Peyer's patch (tissue), 4 donors: ENCODE data around the gene IFNA13. TPM values are rescaled to one million over a fixed set of nuclear protein-coding genes. Genes with fewer than 3 reads are reported as not detected.
A peak's percentile ranks its signal among the peaks of the same experiment; 100 is the strongest.

ENCODE experiments used
- DNase-seq, 3 donors: peaks; one replicate each; pipeline ENCODE4 v3.0.0-alpha.2; 2017 to 2019
- H3K27ac ChIP-seq, 4 donors: fragments of 200-600 bp; sonication (generic); one replicate each; pipeline ENCODE4 v1.5.1; 2016 to 2019
- H3K27me3 ChIP-seq, 2 donors: fragments of 200-600 bp; sonication (generic); one replicate each; pipeline ENCODE4 v1.5.1; 2019
- H3K36me3 ChIP-seq, 3 donors: fragments of 200-600 bp; sonication (generic); one replicate each; pipeline ENCODE4 v1.5.1; 2016 to 2019
- H3K4me1 ChIP-seq, 4 donors: fragments of 200-600 bp; sonication (generic); one replicate each; pipeline ENCODE4 v1.5.1; 2016 to 2019
- H3K4me3 ChIP-seq, 4 donors: fragments of 200-600 bp; sonication (generic); 1 replicate in 3 of 4; 2 replicates in 1 of 4; pipeline ENCODE4 v1.5.1; 2016 to 2019; ENCODE audit warnings: mild to moderate bottlenecking in 1 of 4
- H3K9me3 ChIP-seq, 4 donors: fragments of 200-600 bp; sonication (generic); one replicate each; pipeline ENCODE4 v1.5.1; 2016 to 2019; ENCODE audit warnings: mild to moderate bottlenecking in 1 of 4
- POLR2A ChIP-seq, 2 donors: fragments of 450-650 bp; IDR thresholded peaks; one replicate each; pipeline ENCODE4 v1.5.1; 2017; ENCODE audit warnings: antibody characterized with exemption in 2 of 2, mild to moderate bottlenecking in 2 of 2, moderate library complexity in 2 of 2
- total RNA-seq, 4 donors: library from RNA; depleted of rRNA; stranded (reverse); fragments of >200 nt; gene quantifications; one replicate each; pipeline ENCODE4 v1.1.0, GENCODE V29; 2016
- TF ChIP-seq, protein P1 (sequence below), 6 experiments: fragments of 450-650 bp in 4 of 6; fragments of 200-600 bp in 2 of 6; sonication (generic) in 1 of 6; IDR thresholded peaks; one replicate each; pipeline ENCODE4 v1.5.1; 2017 to 2019; ENCODE audit warnings: antibody characterized with exemption in 6 of 6, mild to moderate bottlenecking in 3 of 6, moderate library complexity in 1 of 6

Gene IFNA13
- total RNA-seq, 4 donors from 2014 or later = not detected

DNA sequence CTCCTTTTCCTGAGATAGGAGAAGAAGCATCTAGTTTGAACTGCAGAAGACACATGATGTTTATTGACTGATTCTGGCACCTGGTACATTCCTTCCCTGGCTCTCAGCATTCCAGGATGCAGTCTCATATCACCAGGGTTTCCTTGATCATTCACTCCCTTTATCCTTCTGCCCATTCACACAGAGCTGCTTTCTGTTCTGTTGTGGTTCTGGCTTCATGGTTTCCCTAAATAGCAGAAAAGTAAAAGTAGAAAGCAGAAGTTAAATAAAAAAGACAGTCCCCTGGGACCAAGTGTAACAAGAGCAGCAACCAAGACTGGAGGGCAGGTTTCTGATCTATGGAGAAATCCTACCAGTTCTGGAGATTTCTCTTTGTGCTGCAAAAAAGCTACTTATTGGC is 44.2 kb upstream of the IFNA13 start:
- no peaks in the 10 kb centered on the region for H3K4me1 ChIP-seq
- H3K36me3 ChIP-seq = no peaks in the 10 kb centered on the region
- no peaks in the 10 kb centered on the region for H3K27me3 ChIP-seq
- H3K9me3 ChIP-seq = no peaks in the 10 kb centered on the region
- no peak overlapping the region for H3K4me3 ChIP-seq
- no peak for DNase-seq
- TF ChIP-seq POLR2A (IDR thresholded peaks at IDR 0.05) = no peak
- TF ChIP-seq, protein P1, sequence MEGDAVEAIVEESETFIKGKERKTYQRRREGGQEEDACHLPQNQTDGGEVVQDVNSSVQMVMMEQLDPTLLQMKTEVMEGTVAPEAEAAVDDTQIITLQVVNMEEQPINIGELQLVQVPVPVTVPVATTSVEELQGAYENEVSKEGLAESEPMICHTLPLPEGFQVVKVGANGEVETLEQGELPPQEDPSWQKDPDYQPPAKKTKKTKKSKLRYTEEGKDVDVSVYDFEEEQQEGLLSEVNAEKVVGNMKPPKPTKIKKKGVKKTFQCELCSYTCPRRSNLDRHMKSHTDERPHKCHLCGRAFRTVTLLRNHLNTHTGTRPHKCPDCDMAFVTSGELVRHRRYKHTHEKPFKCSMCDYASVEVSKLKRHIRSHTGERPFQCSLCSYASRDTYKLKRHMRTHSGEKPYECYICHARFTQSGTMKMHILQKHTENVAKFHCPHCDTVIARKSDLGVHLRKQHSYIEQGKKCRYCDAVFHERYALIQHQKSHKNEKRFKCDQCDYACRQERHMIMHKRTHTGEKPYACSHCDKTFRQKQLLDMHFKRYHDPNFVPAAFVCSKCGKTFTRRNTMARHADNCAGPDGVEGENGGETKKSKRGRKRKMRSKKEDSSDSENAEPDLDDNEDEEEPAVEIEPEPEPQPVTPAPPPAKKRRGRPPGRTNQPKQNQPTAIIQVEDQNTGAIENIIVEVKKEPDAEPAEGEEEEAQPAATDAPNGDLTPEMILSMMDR (IDR thresholded peaks at IDR 0.05) = no peak
- no peak overlapping the region for H3K27ac ChIP-seq

DNA sequence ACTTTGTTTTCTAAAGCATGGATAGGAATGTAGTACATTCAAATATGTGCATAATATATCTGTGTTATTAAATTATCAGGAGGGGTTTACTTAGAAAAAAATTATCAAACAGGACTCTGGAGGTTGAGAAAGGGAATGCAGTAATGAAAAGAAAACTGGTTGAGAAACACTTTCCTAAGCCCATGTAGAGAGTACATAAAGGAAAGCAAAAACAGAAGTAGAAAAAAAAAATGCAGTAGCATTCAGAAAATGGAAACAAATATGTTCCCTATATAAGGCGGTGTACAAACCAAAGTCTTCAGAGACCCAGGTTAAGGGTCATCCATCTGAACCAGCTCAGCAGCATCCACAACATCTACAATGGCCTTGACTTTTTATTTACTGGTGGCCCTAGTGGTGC is 41.0 kb upstream of the IFNA13 start, which contains the start of gene IFNA8:
Gene IFNA8, plus strand, starts transcription at position 301 of the 400 bp plus-strand sequence. Its CDS starts 60 bp downstream, at position 361.
- Histone ChIP-seq H3K4me1 (no peaks in the 10 kb centered on the region), H3K9me3 (no peaks in the 10 kb centered on the region), H3K36me3 (no peaks in the 10 kb centered on the region), H3K4me3 (no peak within 1 kb of the TSS), H3K27me3 (no peaks in the 10 kb centered on the region), H3K27ac (no peak within 1 kb of the TSS)
- TF ChIP-seq, protein P1 (IDR thresholded peaks at IDR 0.05) = no peak
- no peak for TF ChIP-seq POLR2A (IDR thresholded peaks at IDR 0.05)
- no peak for DNase-seq

DNA sequence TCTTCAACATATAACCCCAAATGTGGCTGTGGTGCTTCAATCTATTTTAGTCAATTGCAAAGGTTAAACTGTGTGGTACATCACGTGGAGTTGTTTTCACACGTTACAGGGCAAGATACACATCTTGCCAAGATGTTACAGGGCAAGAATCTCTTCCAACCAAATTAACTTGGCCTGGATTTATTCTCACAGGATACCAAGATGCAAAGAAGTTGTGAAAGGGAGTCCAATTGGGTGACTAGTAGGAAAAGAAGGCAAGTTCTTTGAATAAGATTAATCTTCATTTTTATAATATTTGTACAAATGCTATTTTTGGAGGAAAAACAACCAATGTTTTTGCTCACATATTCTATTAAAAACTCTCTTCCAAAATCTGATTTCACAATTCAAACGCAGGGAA is 36.3 kb upstream of the IFNA13 start:
- Histone ChIP-seq H3K4me3 (no peak overlapping the region), H3K27ac (no peak overlapping the region), H3K27me3 (no peaks in the 10 kb centered on the region), H3K36me3 (no peaks in the 10 kb centered on the region), H3K4me1 (peaks cover 0 to 6% (median 1%) of the 10 kb centered on the region in 4 donors), H3K9me3 (no peaks in the 10 kb centered on the region)
- TF ChIP-seq POLR2A (IDR thresholded peaks at IDR 0.05) = no peak
- TF ChIP-seq, protein P1 (IDR thresholded peaks at IDR 0.05) = no peak
- no peak for DNase-seq

DNA sequence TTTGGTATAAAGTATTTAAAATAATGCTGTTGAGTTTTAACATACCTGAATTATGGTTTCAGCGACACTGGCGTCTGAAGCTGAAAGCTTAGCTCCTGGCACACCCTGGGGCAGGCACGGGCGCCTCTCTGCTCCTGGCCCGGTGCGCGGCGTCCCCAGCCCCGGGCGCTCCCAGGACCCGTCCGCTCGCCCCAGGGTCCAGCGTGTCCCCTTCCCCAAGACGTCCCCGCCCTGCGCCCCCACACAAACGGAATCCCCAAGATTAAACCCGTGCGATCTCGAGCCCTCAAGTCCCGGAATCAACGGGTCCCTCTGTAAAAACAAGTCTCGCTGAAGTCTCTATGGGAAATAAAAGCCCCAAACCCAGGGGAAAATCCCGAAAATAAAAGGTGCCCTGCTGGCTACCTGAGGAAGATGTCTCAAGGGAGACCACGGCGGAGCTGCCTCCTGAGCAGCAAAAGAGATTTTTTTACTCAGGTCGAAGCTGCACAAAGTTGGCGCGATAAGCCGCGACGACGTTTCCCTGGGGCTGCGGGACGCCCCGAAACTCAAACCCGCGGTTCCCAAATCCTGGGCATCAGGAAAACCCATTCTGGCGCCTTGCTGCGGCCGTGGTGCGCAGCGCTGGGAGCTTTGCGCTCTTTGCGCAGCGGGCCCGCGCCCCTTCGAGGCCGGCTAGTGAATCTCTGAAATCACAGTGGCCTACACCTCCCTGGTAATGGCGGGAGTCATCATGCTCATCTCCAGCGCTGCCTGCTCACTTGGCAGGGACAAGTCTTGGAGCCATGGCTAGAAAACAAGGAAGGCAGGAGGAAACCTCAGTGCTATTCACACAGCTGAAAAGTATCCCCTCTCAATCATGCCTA is 34.8 kb upstream of the IFNA13 start:
- H3K4me1 ChIP-seq = peaks cover 0 to 6% (median 1%) of the 10 kb centered on the region in 4 donors
- no peak overlapping the region for H3K27ac ChIP-seq
- H3K27me3 ChIP-seq = no peaks in the 10 kb centered on the region
- H3K36me3 ChIP-seq = no peaks in the 10 kb centered on the region
- TF ChIP-seq POLR2A (IDR thresholded peaks at IDR 0.05) = no peak
- TF ChIP-seq, protein P1 (IDR thresholded peaks at IDR 0.05) = no peak
- H3K9me3 ChIP-seq = no peaks in the 10 kb centered on the region
- H3K4me3 ChIP-seq = peak overlapping the region in 2 of 4 donors; percentile 36 to 42
- DNase-seq = no peak

DNA sequence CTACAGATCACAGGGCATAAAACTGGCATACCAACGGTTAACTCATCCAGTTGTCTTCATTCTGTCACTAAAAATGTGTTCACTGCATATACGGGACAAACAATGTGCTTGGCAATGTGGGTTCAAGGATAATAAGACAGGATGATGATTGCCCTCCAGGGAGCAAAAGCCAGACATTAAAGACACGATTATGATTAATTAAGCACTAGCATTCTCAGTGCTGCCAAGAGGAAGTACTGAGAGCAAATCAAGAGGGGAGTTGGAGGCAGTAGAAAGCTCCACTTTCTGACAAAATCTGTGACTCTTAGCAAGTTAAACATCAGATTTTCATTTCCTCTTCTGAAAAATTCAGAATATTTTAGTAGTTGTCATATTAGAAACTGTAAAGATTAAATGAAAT is 32.1 kb upstream of the IFNA13 start:
- DNase-seq = no peak
- TF ChIP-seq, protein P1 (IDR thresholded peaks at IDR 0.05) = no peak
- no peak for TF ChIP-seq POLR2A (IDR thresholded peaks at IDR 0.05)
- Histone ChIP-seq H3K27me3 (no peaks in the 10 kb centered on the region), H3K9me3 (no peaks in the 10 kb centered on the region), H3K27ac (no peak overlapping the region), H3K4me3 (no peak overlapping the region), H3K4me1 (peaks cover 0 to 11% (median 1%) of the 10 kb centered on the region in 4 donors), H3K36me3 (no peaks in the 10 kb centered on the region)
